HepG2 (cell line): ENCODE data around the gene CNNM4. TPM values are rescaled to one million over a fixed set of nuclear protein-coding genes. Genes with fewer than 3 reads are reported as not detected.
A peak's percentile ranks its signal among the peaks of the same experiment; 100 is the strongest.

ENCODE experiments used
- ESRRA ChIP-seq: sonication (generic); formaldehyde crosslinking; IDR thresholded peaks from 2 replicates; pipeline ENCODE4 v1.5.1; 2020; ENCODE audit warnings: mild to moderate bottlenecking, low read depth, missing genetic modification reagents
- TCF7 ChIP-seq: sonication (generic); IDR thresholded peaks from 2 replicates; pipeline ENCODE4 v1.6.1; 2016; ENCODE audit warnings: antibody characterized with exemption, low read depth
- TSC22D2 ChIP-seq: sonication (generic); formaldehyde crosslinking; IDR thresholded peaks from 2 replicates; pipeline ENCODE4 v1.5.1; 2020; ENCODE audit warnings: missing genetic modification reagents, mild to moderate bottlenecking, borderline replicate concordance
- ZNF121 ChIP-seq: sonication (generic); formaldehyde crosslinking; IDR thresholded peaks from 2 replicates; pipeline ENCODE4 v1.5.0; 2020; ENCODE audit warnings: mild to moderate bottlenecking, missing genetic modification reagents
- ZNF674 ChIP-seq: sonication (generic); formaldehyde crosslinking; IDR thresholded peaks from 2 replicates; pipeline ENCODE4 v1.5.0; 2020; ENCODE audit warnings: low read depth, mild to moderate bottlenecking, missing genetic modification reagents
- ZSCAN21 ChIP-seq: sonication (generic); formaldehyde crosslinking; IDR thresholded peaks from 2 replicates; pipeline ENCODE4 v1.8.0; 2022; ENCODE audit warnings: mild to moderate bottlenecking, missing genetic modification reagents, moderate library complexity, borderline replicate concordance
- polyA plus RNA-seq, 8 experiments: library from polyadenylated mRNA; depleted of rRNA in 3 of 8; stranded (reverse) in 7 of 8; unstranded in 1 of 8; fragments of >200 nt; fragmentation: Illumina TruSeq in 4 of 8; extraction: Trizol in 4 of 8; gene quantifications; 2 replicates each; pipeline versions ENCODE4 v1.2.1 to v1.2.3, GENCODE V29; 2011 to 2016; ENCODE audit warnings: low read depth in 4 of 8, missing spikeins in 1 of 8, mixed read lengths in 1 of 8; ENCODE audit not compliant: insufficient read depth in 1 of 8
- total RNA-seq, 5 experiments: library from RNA; depleted of rRNA; stranded (reverse); fragments of >200 nt; fragmentation: Illumina TruSeq; extraction: Trizol; gene quantifications; 2 replicates each; pipeline ENCODE4 v1.2.3, GENCODE V29; 2016; ENCODE audit warnings: low read depth in 1 of 5
- TF ChIP-seq, protein P1 (sequence below), 2 experiments: sonication (generic) in 1 of 2; formaldehyde crosslinking in 1 of 2; IDR thresholded peaks; 2 replicates each; pipeline versions ENCODE4 v1.4.0 to v1.6.1; 2018 to 2020; ENCODE audit warnings: missing genetic modification reagents in 2 of 2, borderline replicate concordance in 1 of 2, low read depth in 1 of 2, mild to moderate bottlenecking in 1 of 2, missing biosample characterization in 1 of 2
- TF ChIP-seq, protein P2 (sequence below): sonication (generic); formaldehyde crosslinking; IDR thresholded peaks from 2 replicates; pipeline ENCODE4 v1.5.1; 2020; ENCODE audit warnings: mild to moderate bottlenecking, missing genetic modification reagents, borderline replicate concordance
- TF ChIP-seq, protein P3 (sequence below): sonication (generic); formaldehyde crosslinking; IDR thresholded peaks from 2 replicates; pipeline ENCODE4 v1.4.0; 2020; ENCODE audit warnings: missing genetic modification reagents, low read depth, mild to moderate bottlenecking, borderline replicate concordance
- TF ChIP-seq, protein P4 (sequence below): sonication (generic); formaldehyde crosslinking; IDR thresholded peaks from 2 replicates; pipeline ENCODE4 v1.5.0; 2020; ENCODE audit warnings: mild to moderate bottlenecking, missing genetic modification reagents
- TF ChIP-seq, protein P5 (sequence below): fragments of 450-650 bp; IDR thresholded peaks from 2 replicates; pipeline ENCODE4 v1.6.1; 2016
- TF ChIP-seq, protein P6 (sequence below): sonication (generic); formaldehyde crosslinking; IDR thresholded peaks from 2 replicates; pipeline ENCODE4 v1.4.0; 2020; ENCODE audit warnings: missing genetic modification reagents
- TF ChIP-seq, protein P7 (sequence below): sonication (generic); formaldehyde crosslinking; IDR thresholded peaks from 2 replicates; pipeline ENCODE4 v1.8.0; 2022; ENCODE audit warnings: missing genetic modification reagents, low read depth, mild to moderate bottlenecking, borderline replicate concordance

The CNNM4 gene
- total and polyA plus RNA-seq, 2 of the 13 experiments (the other 11 are each of a cell fraction or from before 2014, with no cell fraction given): 5.9 to 8.4 TPM

DNA sequence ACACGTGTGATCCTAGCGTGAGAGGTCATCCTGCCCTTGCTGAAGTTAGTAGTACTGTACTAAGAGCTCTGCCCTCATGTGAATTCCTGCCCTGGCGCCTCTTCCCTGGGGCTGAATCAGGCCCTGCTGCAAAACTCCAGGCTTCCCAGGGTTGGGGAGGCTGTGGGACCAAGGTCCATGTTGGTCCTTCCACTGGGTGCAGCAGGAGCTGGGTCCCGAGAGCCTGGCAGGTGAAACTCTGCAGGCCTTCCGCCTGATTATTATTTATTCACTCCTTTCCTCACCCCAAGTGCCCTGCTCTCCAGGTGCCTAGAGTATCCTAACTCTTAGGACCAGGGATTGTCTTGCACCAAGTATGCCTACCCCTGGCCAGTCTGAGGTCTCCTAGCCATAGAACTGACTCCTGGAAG lies 50.1 kb downstream of the CNNM4 start (continued):
- TF ChIP-seq, protein P1, sequence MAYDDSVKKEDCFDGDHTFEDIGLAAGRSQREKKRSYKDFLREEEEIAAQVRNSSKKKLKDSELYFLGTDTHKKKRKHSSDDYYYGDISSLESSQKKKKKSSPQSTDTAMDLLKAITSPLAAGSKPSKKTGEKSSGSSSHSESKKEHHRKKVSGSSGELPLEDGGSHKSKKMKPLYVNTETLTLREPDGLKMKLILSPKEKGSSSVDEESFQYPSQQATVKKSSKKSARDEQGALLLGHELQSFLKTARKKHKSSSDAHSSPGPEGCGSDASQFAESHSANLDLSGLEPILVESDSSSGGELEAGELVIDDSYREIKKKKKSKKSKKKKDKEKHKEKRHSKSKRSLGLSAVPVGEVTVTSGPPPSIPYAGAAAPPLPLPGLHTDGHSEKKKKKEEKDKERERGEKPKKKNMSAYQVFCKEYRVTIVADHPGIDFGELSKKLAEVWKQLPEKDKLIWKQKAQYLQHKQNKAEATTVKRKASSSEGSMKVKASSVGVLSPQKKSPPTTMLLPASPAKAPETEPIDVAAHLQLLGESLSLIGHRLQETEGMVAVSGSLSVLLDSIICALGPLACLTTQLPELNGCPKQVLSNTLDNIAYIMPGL (CRISPR knock-in tag; IDR thresholded peaks at IDR 0.05; ENCODE audit: borderline replicate concordance in 1 of 2, low read depth in 1 of 2): peak; percentile 19 to 49; a peak in 1 of 4 replicates
- TF ChIP-seq, protein P2, sequence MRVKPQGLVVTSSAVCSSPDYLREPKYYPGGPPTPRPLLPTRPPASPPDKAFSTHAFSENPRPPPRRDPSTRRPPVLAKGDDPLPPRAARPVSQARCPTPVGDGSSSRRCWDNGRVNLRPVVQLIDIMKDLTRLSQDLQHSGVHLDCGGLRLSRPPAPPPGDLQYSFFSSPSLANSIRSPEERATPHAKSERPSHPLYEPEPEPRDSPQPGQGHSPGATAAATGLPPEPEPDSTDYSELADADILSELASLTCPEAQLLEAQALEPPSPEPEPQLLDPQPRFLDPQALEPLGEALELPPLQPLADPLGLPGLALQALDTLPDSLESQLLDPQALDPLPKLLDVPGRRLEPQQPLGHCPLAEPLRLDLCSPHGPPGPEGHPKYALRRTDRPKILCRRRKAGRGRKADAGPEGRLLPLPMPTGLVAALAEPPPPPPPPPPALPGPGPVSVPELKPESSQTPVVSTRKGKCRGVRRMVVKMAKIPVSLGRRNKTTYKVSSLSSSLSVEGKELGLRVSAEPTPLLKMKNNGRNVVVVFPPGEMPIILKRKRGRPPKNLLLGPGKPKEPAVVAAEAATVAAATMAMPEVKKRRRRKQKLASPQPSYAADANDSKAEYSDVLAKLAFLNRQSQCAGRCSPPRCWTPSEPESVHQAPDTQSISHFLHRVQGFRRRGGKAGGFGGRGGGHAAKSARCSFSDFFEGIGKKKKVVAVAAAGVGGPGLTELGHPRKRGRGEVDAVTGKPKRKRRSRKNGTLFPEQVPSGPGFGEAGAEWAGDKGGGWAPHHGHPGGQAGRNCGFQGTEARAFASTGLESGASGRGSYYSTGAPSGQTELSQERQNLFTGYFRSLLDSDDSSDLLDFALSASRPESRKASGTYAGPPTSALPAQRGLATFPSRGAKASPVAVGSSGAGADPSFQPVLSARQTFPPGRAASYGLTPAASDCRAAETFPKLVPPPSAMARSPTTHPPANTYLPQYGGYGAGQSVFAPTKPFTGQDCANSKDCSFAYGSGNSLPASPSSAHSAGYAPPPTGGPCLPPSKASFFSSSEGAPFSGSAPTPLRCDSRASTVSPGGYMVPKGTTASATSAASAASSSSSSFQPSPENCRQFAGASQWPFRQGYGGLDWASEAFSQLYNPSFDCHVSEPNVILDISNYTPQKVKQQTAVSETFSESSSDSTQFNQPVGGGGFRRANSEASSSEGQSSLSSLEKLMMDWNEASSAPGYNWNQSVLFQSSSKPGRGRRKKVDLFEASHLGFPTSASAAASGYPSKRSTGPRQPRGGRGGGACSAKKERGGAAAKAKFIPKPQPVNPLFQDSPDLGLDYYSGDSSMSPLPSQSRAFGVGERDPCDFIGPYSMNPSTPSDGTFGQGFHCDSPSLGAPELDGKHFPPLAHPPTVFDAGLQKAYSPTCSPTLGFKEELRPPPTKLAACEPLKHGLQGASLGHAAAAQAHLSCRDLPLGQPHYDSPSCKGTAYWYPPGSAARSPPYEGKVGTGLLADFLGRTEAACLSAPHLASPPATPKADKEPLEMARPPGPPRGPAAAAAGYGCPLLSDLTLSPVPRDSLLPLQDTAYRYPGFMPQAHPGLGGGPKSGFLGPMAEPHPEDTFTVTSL: no peak
- TF ChIP-seq ZNF121 (CRISPR knock-in tag) (0 out of 2 replicates have a peak, but pooled peaks have one; percentile 12), TSC22D2 (CRISPR knock-in tag) (no peak), ZSCAN21 (no peak), TCF7 (no peak), ZNF674 (CRISPR knock-in tag) (no peak), ESRRA (CRISPR knock-in tag) (peak; percentile 82)
- TF ChIP-seq, protein P3, sequence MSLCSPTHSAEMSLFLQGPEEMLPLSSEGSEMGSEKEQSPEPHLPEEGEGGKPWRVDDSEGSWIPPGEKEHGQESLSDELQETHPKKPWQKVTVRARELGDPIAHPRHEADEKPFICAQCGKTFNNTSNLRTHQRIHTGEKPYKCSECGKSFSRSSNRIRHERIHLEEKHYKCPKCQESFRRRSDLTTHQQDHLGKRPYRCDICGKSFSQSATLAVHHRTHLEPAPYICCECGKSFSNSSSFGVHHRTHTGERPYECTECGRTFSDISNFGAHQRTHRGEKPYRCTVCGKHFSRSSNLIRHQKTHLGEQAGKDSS (CRISPR knock-in tag): 0 out of 2 replicates have a peak, but pooled peaks have one; percentile 43
- TF ChIP-seq, protein P4, sequence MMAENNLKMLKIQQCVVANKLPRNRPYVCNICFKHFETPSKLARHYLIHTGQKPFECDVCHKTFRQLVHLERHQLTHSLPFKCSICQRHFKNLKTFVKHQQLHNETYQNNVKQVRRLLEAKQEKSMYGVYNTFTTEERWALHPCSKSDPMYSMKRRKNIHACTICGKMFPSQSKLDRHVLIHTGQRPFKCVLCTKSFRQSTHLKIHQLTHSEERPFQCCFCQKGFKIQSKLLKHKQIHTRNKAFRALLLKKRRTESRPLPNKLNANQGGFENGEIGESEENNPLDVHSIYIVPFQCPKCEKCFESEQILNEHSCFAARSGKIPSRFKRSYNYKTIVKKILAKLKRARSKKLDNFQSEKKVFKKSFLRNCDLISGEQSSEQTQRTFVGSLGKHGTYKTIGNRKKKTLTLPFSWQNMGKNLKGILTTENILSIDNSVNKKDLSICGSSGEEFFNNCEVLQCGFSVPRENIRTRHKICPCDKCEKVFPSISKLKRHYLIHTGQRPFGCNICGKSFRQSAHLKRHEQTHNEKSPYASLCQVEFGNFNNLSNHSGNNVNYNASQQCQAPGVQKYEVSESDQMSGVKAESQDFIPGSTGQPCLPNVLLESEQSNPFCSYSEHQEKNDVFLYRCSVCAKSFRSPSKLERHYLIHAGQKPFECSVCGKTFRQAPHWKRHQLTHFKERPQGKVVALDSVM: no peak
- TF ChIP-seq, protein P5, sequence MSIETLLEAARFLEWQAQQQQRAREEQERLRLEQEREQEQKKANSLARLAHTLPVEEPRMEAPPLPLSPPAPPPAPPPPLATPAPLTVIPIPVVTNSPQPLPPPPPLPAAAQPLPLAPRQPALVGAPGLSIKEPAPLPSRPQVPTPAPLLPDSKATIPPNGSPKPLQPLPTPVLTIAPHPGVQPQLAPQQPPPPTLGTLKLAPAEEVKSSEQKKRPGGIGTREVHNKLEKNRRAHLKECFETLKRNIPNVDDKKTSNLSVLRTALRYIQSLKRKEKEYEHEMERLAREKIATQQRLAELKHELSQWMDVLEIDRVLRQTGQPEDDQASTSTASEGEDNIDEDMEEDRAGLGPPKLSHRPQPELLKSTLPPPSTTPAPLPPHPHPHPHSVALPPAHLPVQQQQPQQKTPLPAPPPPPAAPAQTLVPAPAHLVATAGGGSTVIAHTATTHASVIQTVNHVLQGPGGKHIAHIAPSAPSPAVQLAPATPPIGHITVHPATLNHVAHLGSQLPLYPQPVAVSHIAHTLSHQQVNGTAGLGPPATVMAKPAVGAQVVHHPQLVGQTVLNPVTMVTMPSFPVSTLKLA: no peak
- TF ChIP-seq, protein P6, sequence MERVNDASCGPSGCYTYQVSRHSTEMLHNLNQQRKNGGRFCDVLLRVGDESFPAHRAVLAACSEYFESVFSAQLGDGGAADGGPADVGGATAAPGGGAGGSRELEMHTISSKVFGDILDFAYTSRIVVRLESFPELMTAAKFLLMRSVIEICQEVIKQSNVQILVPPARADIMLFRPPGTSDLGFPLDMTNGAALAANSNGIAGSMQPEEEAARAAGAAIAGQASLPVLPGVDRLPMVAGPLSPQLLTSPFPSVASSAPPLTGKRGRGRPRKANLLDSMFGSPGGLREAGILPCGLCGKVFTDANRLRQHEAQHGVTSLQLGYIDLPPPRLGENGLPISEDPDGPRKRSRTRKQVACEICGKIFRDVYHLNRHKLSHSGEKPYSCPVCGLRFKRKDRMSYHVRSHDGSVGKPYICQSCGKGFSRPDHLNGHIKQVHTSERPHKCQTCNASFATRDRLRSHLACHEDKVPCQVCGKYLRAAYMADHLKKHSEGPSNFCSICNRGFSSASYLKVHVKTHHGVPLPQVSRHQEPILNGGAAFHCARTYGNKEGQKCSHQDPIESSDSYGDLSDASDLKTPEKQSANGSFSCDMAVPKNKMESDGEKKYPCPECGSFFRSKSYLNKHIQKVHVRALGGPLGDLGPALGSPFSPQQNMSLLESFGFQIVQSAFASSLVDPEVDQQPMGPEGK (CRISPR knock-in tag): no peak; the same call in 1 of the 2 replicates
- TF ChIP-seq, protein P7, sequence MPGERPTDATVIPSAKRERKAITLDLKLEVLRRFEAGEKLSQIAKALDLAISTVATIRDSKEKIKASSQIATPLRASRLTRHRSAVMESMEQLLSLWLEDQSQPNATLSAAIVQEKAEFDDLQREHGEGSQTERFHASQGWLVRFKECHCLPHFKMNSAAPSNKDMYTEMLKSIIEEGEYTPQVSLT (CRISPR knock-in tag): no peak
